ENCODE data around the gene HBG2.

Gene HBG2

GRCh38 chr11:5224538-5225479, 29.8 kb downstream of the HBG2 start:
- intact Hi-C loops (cut with micrococcal nuclease) = no loop called here
- Mint-ChIP-seq H3K27ac (no peak overlapping the region), H3K4me1 (ENCODE audit: low read depth) (no peaks in the 10 kb centered on the region)

GRCh38 chr11:5223686-5224085, 30.9 kb downstream of the HBG2 start:
- no peak overlapping the region for H3K27ac Mint-ChIP-seq
- H3K9me3 Mint-ChIP-seq = peaks cover 22% of the 10 kb centered on the region
- H3K4me3 Mint-ChIP-seq = no peak overlapping the region
- no peaks in the 10 kb centered on the region for H3K36me3 Mint-ChIP-seq (ENCODE audit: low read depth)
- intact Hi-C loops (cut with micrococcal nuclease) = no loop called here
- H3K4me1 Mint-ChIP-seq (ENCODE audit: low read depth) = no peaks in the 10 kb centered on the region
- no peaks in the 10 kb centered on the region for H3K27me3 Mint-ChIP-seq

More at GRCh38 chr11:5224538-5225479, 29.8 kb downstream of the HBG2 start:
- Mint-ChIP-seq H3K27me3 (no peaks in the 10 kb centered on the region), H3K36me3 (ENCODE audit: low read depth) (no peaks in the 10 kb centered on the region), H3K9me3 (peaks cover 16% of the 10 kb centered on the region), H3K4me3 (no peak overlapping the region)

- peaks cover 25% of the 10 kb centered on the region for H3K9me3 Mint-ChIP-seq
- H3K27me3 Mint-ChIP-seq = no peaks in the 10 kb centered on the region
- no peak overlapping the region for H3K27ac Mint-ChIP-seq
- no peaks in the 10 kb centered on the region for H3K4me1 Mint-ChIP-seq (ENCODE audit: low read depth)
- H3K36me3 Mint-ChIP-seq (ENCODE audit: low read depth) = no peaks in the 10 kb centered on the region
- H3K4me3 Mint-ChIP-seq = no peak overlapping the region
- intact Hi-C loops (cut with micrococcal nuclease) = no loop called here
These were observed 31.4 kb downstream of the HBG2 start for GRCh38 chr11:5223146-5223545.

- intact Hi-C loops (cut with micrococcal nuclease) = no loop called here
- H3K4me1 Mint-ChIP-seq (ENCODE audit: low read depth) = no peaks in the 10 kb centered on the region
- no peaks in the 10 kb centered on the region for H3K9me3 Mint-ChIP-seq
- no peaks in the 10 kb centered on the region for H3K36me3 Mint-ChIP-seq (ENCODE audit: low read depth)
- no peaks in the 10 kb centered on the region for H3K27me3 Mint-ChIP-seq
- H3K27ac Mint-ChIP-seq = no peak overlapping the region
- no peak overlapping the region for H3K4me3 Mint-ChIP-seq
These were observed 44.1 kb downstream of the HBG2 start for GRCh38 chr11:5210376-5210885.

GRCh38 chr11:5204787-5205186, 49.8 kb downstream of the HBG2 start:
- H3K36me3 Mint-ChIP-seq (ENCODE audit: low read depth) = no peaks in the 10 kb centered on the region
- H3K9me3 Mint-ChIP-seq = no peaks in the 10 kb centered on the region
- no peak overlapping the region for H3K4me3 Mint-ChIP-seq
- no peaks in the 10 kb centered on the region for H3K27me3 Mint-ChIP-seq
- no peak overlapping the region for H3K27ac Mint-ChIP-seq
- no peaks in the 10 kb centered on the region for H3K4me1 Mint-ChIP-seq (ENCODE audit: low read depth)
- intact Hi-C loops (cut with micrococcal nuclease) = loop anchor here (1.0 to 10.0 kb wide), 3 partner anchors 176 to 688 kb away; partner anchors contain the start of genes OR52E5 and OR52N2

GRCh38 chr11:5203366-5203765, 51.2 kb downstream of the HBG2 start:
- H3K4me1 Mint-ChIP-seq (ENCODE audit: low read depth) = no peaks in the 10 kb centered on the region
- H3K36me3 Mint-ChIP-seq (ENCODE audit: low read depth) = no peaks in the 10 kb centered on the region
- H3K4me3 Mint-ChIP-seq = no peak overlapping the region
- intact Hi-C loops (cut with micrococcal nuclease) = loop anchor here (5.0 to 10.0 kb wide), 2 partner anchors 601 to 689 kb away; partner anchors contain the start of genes OR52E5 and OR52N2
- no peaks in the 10 kb centered on the region for H3K9me3 Mint-ChIP-seq
- no peak overlapping the region for H3K27ac Mint-ChIP-seq
- no peaks in the 10 kb centered on the region for H3K27me3 Mint-ChIP-seq
